B cell (primary cell): Measurements from ENCODE around the gene TAS2R13. TPM values are rescaled to one million over a fixed set of nuclear protein-coding genes. Genes with fewer than 3 reads are reported as not detected.

Experiments used
- ATAC-seq: fragments of 200-7000 bp; cut with Tn5 transposase; one replicate; pipeline ENCODE4 v1.10.0; 2021; ENCODE audit warnings: low read depth, mild to moderate bottlenecking, moderate number of reproducible peaks, moderate library complexity
- CTCF ChIA-PET: fragments of 350-600 bp; sonication (Branson Sonifier 250); formaldehyde crosslinking; loops from one replicate; lab custom pipeline; 2021; ENCODE audit warnings: antibody characterized with exemption, inconsistent platforms; lab: Charles Lee
- POLR2A ChIA-PET: fragments of 350-600 bp; sonication (Branson Sonifier 250); formaldehyde crosslinking; loops from one replicate; lab custom pipeline; 2021; ENCODE audit warnings: antibody characterized with exemption; lab: Charles Lee
- DNase-seq: peaks from one replicate; pipeline ENCODE4 v3.0.0; 2013
- H2AFZ ChIP-seq: 2 replicates; pipeline ENCODE4 v1.6.1; 2012; ENCODE audit warnings: mild to moderate bottlenecking, low read depth, low read length; ENCODE audit not compliant: insufficient read depth, poor library complexity, severe bottlenecking
- H3K27ac ChIP-seq, 2 donors: 1 replicate in 1 of 2; 2 replicates in 1 of 2; pipeline ENCODE4 v1.5.1; 2012 to 2013; ENCODE audit warnings: low read length in 2 of 2, mild to moderate bottlenecking in 2 of 2, moderate library complexity in 1 of 2
- H3K27me3 ChIP-seq, 4 experiments: fragments of 200-600 bp in 1 of 4; sonication (generic) in 1 of 4; replicated peaks in 1 of 4; 1 replicate in 2 of 4; 2 replicates in 2 of 4; pipeline versions ENCODE4 v1.6.1 to v1.7.0; 2013 to 2016; ENCODE audit warnings: low read length in 3 of 4, mild to moderate bottlenecking in 2 of 4, mixed read lengths in 1 of 4, moderate library complexity in 1 of 4; ENCODE audit not compliant: insufficient read depth in 4 of 4, control insufficient read depth in 3 of 4; ENCODE audit errors: control extremely low read depth in 1 of 4
- H3K36me3 ChIP-seq, 2 experiments: replicated peaks in 1 of 2; 1 replicate in 1 of 2; 2 replicates in 1 of 2; pipeline versions ENCODE4 v1.6.1 to v1.7.1; 2013; ENCODE audit warnings: low read length in 1 of 2; ENCODE audit not compliant: insufficient read depth in 2 of 2, control insufficient read depth in 1 of 2; ENCODE audit errors: control extremely low read depth in 1 of 2, extremely low read depth in 1 of 2
- H3K4me1 ChIP-seq, 2 donors: fragments of 200-600 bp in 1 of 2; sonication (generic) in 1 of 2; 1 replicate in 1 of 2; 2 replicates in 1 of 2; pipeline versions ENCODE4 v1.5.1 to v1.6.1; 2013 to 2017; ENCODE audit warnings: low read length in 2 of 2; ENCODE audit not compliant: control insufficient read depth in 2 of 2, insufficient read depth in 2 of 2
- H3K4me2 ChIP-seq: replicated peaks from 2 replicates; pipeline ENCODE3; 2012; ENCODE audit warnings: mild to moderate bottlenecking, low read depth, low read length; ENCODE audit not compliant: poor library complexity, severe bottlenecking
- H3K4me3 ChIP-seq, 5 experiments: fragments of 200-600 bp in 1 of 5; sonication (generic) in 1 of 5; 1 replicate in 3 of 5; 2 replicates in 2 of 5; pipeline versions ENCODE4 v1.5.1 to v1.7.0; 2011 to 2016; ENCODE audit warnings: low read length in 4 of 5, mild to moderate bottlenecking in 4 of 5, low read depth in 2 of 5, control low read depth in 1 of 5, moderate library complexity in 1 of 5; ENCODE audit not compliant: insufficient read depth in 1 of 5; ENCODE audit errors: control extremely low read depth in 1 of 5, extremely low read depth in 1 of 5
- H3K79me2 ChIP-seq: fragments of 200-600 bp; sonication (generic); one replicate; pipeline ENCODE4 v1.6.0; 2016; ENCODE audit warnings: low read length; ENCODE audit not compliant: control insufficient read depth, insufficient read depth
- H3K9ac ChIP-seq: fragments of 200-600 bp; sonication (generic); 2 replicates; pipeline ENCODE4 v1.6.1; 2017; ENCODE audit warnings: mild to moderate bottlenecking, low read length, moderate library complexity
- H3K9me3 ChIP-seq, 3 donors: one replicate each; pipeline versions ENCODE4 v1.6.1 to v1.7.1; 2013; ENCODE audit warnings: low read length in 2 of 3; ENCODE audit not compliant: control insufficient read depth in 2 of 3, insufficient read depth in 1 of 3; ENCODE audit errors: control extremely low read depth in 1 of 3
- H4K20me1 ChIP-seq: 2 replicates; pipeline ENCODE4 v1.6.0; 2012; ENCODE audit warnings: mild to moderate bottlenecking, low read length; ENCODE audit not compliant: insufficient read depth, control insufficient read depth, poor library complexity, severe bottlenecking
- H3K27ac Mint-ChIP-seq: one replicate; pipeline ENCODE4 v1.8.0; 2021; ENCODE audit warnings: mixed read lengths
- H3K27me3 Mint-ChIP-seq: one replicate; pipeline ENCODE4 v1.8.0; 2021; ENCODE audit warnings: mixed read lengths
- H3K4me1 Mint-ChIP-seq: one replicate; pipeline ENCODE4 v1.8.0; 2021; ENCODE audit warnings: mixed read lengths
- H3K4me3 Mint-ChIP-seq: one replicate; pipeline ENCODE4 v1.8.0; 2021; ENCODE audit warnings: mixed read lengths
- H3K9me3 Mint-ChIP-seq: one replicate; pipeline ENCODE4 v1.8.0; 2022; ENCODE audit warnings: mixed read lengths; ENCODE audit not compliant: insufficient read depth
- CTCF ChIP-seq: fragments of 200-600 bp; IDR thresholded peaks from one replicate; pipeline ENCODE4 v1.8.0; 2022; ENCODE audit warnings: antibody characterized with exemption, mild to moderate bottlenecking
- EZH2 ChIP-seq: IDR thresholded peaks from 2 replicates; pipeline ENCODE4 v1.6.1; 2012; ENCODE audit warnings: borderline replicate concordance, low read depth, mild to moderate bottlenecking, moderate library complexity, low read length; ENCODE audit not compliant: insufficient read depth, poor library complexity, severe bottlenecking
- WGBS: methylation state at CpG from one replicate; pipeline ENCODE4 v1.1.5; 2013; ENCODE audit warnings: missing lambda C conversion rate; ENCODE audit not compliant: insufficient coverage; 5-methylcytosine and 5-hydroxymethylcytosine counted together
- intact Hi-C: fragments of 100-400 bp; cut with micrococcal nuclease; formaldehyde crosslinking; loops from one replicate; pipeline ENCODE4 v1.10.0; 2022
- polyA plus RNA-seq: library from polyadenylated mRNA; depleted of rRNA; stranded (reverse); fragments of >200 nt; gene quantifications from 2 replicates; pipeline ENCODE4 v1.2.3, GENCODE V29; 2012
- total RNA-seq, 2 donors: library from RNA; stranded (reverse); fragments of 120-200 nt in 1 of 2; gene quantifications; 1 replicate in 1 of 2; 2 replicates in 1 of 2; pipeline versions ENCODE4 v1.2.3 to v1.2.4, GENCODE V29; 2013 to 2022

The TAS2R13 gene
- total and polyA plus RNA-seq, 2 donors (not counting 1 experiment from before 2014, with no cell fraction given), result 0.06 to 0.96 TPM

- Histone ChIP-seq H3K4me2 (no peak within 1 kb of the TSS), H3K9me3 (no peaks in the 10 kb centered on the region), H3K9ac (no peak within 1 kb of the TSS), H3K36me3 (peaks cover 0 to 1% of the 10 kb centered on the region in 2 experiments), H2AFZ (no peak within 1 kb of the TSS), H3K27ac (no peak within 1 kb of the TSS), H3K27me3 (no peaks in the 10 kb centered on the region), H3K4me3 (no peak within 1 kb of the TSS), H3K4me1 (no peaks in the 10 kb centered on the region), H4K20me1 (no peaks in the 10 kb centered on the region), H3K79me2 (no peaks in the 10 kb centered on the region)
- Mint-ChIP-seq H3K9me3 (no peaks in the 10 kb centered on the region), H3K4me3 (no peak within 1 kb of the TSS), H3K27ac (no peak within 1 kb of the TSS), H3K4me1 (no peaks in the 10 kb centered on the region), H3K27me3 (no peaks in the 10 kb centered on the region)
- CTCF ChIA-PET, result no interaction called here
- ATAC-seq (no peak), DNase-seq (no peak)
- POLR2A ChIA-PET, result no interaction called here
- intact Hi-C loops, result no loop called here
- TF ChIP-seq CTCF (no peak), EZH2 (no peak)
- no CpG with 5 or more reads among the region's 1 CpG for WGBS
Measured at GRCh38 chr12:10939163-10939562, 29.8 kb upstream of the TAS2R13 start, which contains the start of gene TAS2R14. TSS of gene TAS2R14 (minus strand) at chr12:10939263. CDS start at chr12:10939207, 56 bp downstream.

- Histone ChIP-seq H3K9me3 (no peaks in the 10 kb centered on the region), H3K9ac (no peak overlapping the region), H3K36me3 (peaks cover 0 to 1% of the 10 kb centered on the region in 2 experiments), H3K27ac (no peak overlapping the region), H2AFZ (no peak overlapping the region), H3K4me1 (no peaks in the 10 kb centered on the region), H4K20me1 (no peaks in the 10 kb centered on the region), H3K4me3 (no peak overlapping the region), H3K4me2 (no peak overlapping the region), H3K79me2 (no peaks in the 10 kb centered on the region), H3K27me3 (no peaks in the 10 kb centered on the region)
- H3K4me1 Mint-ChIP-seq, result no peaks in the 10 kb centered on the region
- no peak for ATAC-seq
- no peak overlapping the region for H3K27ac Mint-ChIP-seq
- H3K9me3 Mint-ChIP-seq, result no peaks in the 10 kb centered on the region
- no peak for TF ChIP-seq CTCF
- no peak for TF ChIP-seq EZH2
- no CpG with 5 or more reads among the region's 1 CpG for WGBS
- H3K4me3 Mint-ChIP-seq, result no peak overlapping the region
- POLR2A ChIA-PET, result no interaction called here
- intact Hi-C loops, result no loop called here
- H3K27me3 Mint-ChIP-seq, result no peaks in the 10 kb centered on the region
- CTCF ChIA-PET, result no interaction called here
- no peak for DNase-seq
Measured at GRCh38 chr12:10936506-10936905, 27.1 kb upstream of the TAS2R13 start.
